Activated CD4-positive, CD25-positive, alpha-beta regulatory T cell treated with anti-CD3 and anti-CD28 coated beads, Interleukin-2, amount 50 U/mL, for 16 hours (primary cell): ENCODE results near the gene GAP43.

Source experiments
- DNase-seq: peaks from one replicate; pipeline ENCODE4 v3.0.0-alpha.2; 2020; ENCODE audit warnings: low read depth, low spot score

Gene GAP43

GRCh38 chr3:115758076-115758763, 134.9 kb downstream of the GAP43 start:
- DNase-seq, result no peak

- DNase-seq, result no peak
Observed at GRCh38 chr3:115760716-115761115, 137.4 kb downstream of the GAP43 start.

GRCh38 chr3:115761927-115762305, 138.6 kb downstream of the GAP43 start:
- DNase-seq, result no peak

GRCh38 chr3:115766587-115767482, 143.5 kb downstream of the GAP43 start:
- DNase-seq, result no peak

- DNase-seq, result no peak
Observed at GRCh38 chr3:115768661-115769060, 145.4 kb downstream of the GAP43 start.
